SK-N-SH treated with all-trans-retinoic acid at 6 μM for 48 hours (cell line): ENCODE results near the gene RRP12.

Experiments
- ATAC-seq: fragments of 200-7000 bp; cut with Tn5 transposase; 3 replicates; pipeline ENCODE4 v1.9.1; 2020; ENCODE audit warnings: mild to moderate bottlenecking, moderate library complexity
- ARNTL ChIP-seq: fragments of 450-650 bp; formaldehyde crosslinking; IDR thresholded peaks from 2 replicates; pipeline ENCODE4 v1.5.0; 2020; ENCODE audit warnings: low read depth, mild to moderate bottlenecking, moderate library complexity, borderline replicate concordance
- BACH2 ChIP-seq: fragments of 250-450 bp; sonication (Bioruptor Pico); IDR thresholded peaks from 2 replicates; pipeline ENCODE4 v1.9.0; 2021; ENCODE audit warnings: mild to moderate bottlenecking, borderline replicate concordance
- CREB5 ChIP-seq: fragments of 250-450 bp; sonication (Bioruptor Pico); IDR thresholded peaks from 2 replicates; pipeline ENCODE4 v1.5.1; 2020; ENCODE audit warnings: low read depth, mild to moderate bottlenecking, moderate library complexity
- CSDC2 ChIP-seq: fragments of 250-450 bp; sonication (Bioruptor Pico); IDR thresholded peaks from 2 replicates; pipeline ENCODE4 v1.5.0; 2020; ENCODE audit warnings: mild to moderate bottlenecking, moderate library complexity
- ESRRG ChIP-seq: fragments of 250-450 bp; sonication (Bioruptor Pico); IDR thresholded peaks from 2 replicates; pipeline ENCODE4 v1.6.1; 2021; ENCODE audit warnings: mild to moderate bottlenecking
- POU6F1 ChIP-seq: fragments of 250-450 bp; sonication (Bioruptor Pico); IDR thresholded peaks from 2 replicates; pipeline ENCODE4 v1.8.0; 2021; ENCODE audit warnings: low read depth, mild to moderate bottlenecking, moderate library complexity, borderline replicate concordance
- PPARA ChIP-seq: fragments of 250-450 bp; sonication (Bioruptor Pico); IDR thresholded peaks from 2 replicates; pipeline ENCODE4 v1.5.0; 2020; ENCODE audit warnings: mild to moderate bottlenecking, borderline replicate concordance
- RARB ChIP-seq: fragments of 250-450 bp; sonication (Bioruptor Pico); IDR thresholded peaks from 2 replicates; pipeline ENCODE4 v1.8.0; 2021; ENCODE audit warnings: mild to moderate bottlenecking, moderate library complexity
- SNAI2 ChIP-seq: fragments of 250-450 bp; sonication (Bioruptor Pico); IDR thresholded peaks from 2 replicates; pipeline ENCODE4 v1.5.0; 2020; ENCODE audit warnings: mild to moderate bottlenecking, moderate library complexity
- TCF4 ChIP-seq: fragments of 250-450 bp; sonication (Bioruptor Pico); IDR thresholded peaks from 2 replicates; pipeline ENCODE4 v1.8.0; 2021; ENCODE audit warnings: mild to moderate bottlenecking, moderate library complexity, borderline replicate concordance
- TOX ChIP-seq: fragments of 250-450 bp; sonication (Bioruptor Pico); IDR thresholded peaks from 2 replicates; pipeline ENCODE4 v1.8.0; 2021; ENCODE audit warnings: mild to moderate bottlenecking, moderate library complexity, borderline replicate concordance
- TSHZ2 ChIP-seq: fragments of 250-450 bp; sonication (Bioruptor Pico); IDR thresholded peaks from 2 replicates; pipeline ENCODE4 v1.5.0; 2020; ENCODE audit warnings: mild to moderate bottlenecking, moderate library complexity
- ZC3H10 ChIP-seq: fragments of 250-450 bp; sonication (Bioruptor Pico); IDR thresholded peaks from 2 replicates; pipeline ENCODE4 v1.5.1; 2021; ENCODE audit warnings: mild to moderate bottlenecking, moderate library complexity
- ZFP3 ChIP-seq: fragments of 250-450 bp; sonication (Bioruptor Pico); IDR thresholded peaks from 2 replicates; pipeline ENCODE4 v1.5.0; 2020; ENCODE audit warnings: mild to moderate bottlenecking, moderate library complexity
- ZFP30 ChIP-seq: fragments of 450-650 bp; formaldehyde crosslinking; IDR thresholded peaks from 2 replicates; pipeline ENCODE4 v1.5.0; 2022; ENCODE audit warnings: mild to moderate bottlenecking, moderate library complexity
- ZNF565 ChIP-seq: fragments of 450-650 bp; formaldehyde crosslinking; conservative IDR thresholded peaks from 2 replicates; pipeline ENCODE4 v1.5.0; 2020; ENCODE audit warnings: low read depth, mild to moderate bottlenecking, moderate library complexity
- ZNF70 ChIP-seq: fragments of 450-650 bp; formaldehyde crosslinking; IDR thresholded peaks from 2 replicates; pipeline ENCODE4 v1.5.0; 2020; ENCODE audit warnings: mild to moderate bottlenecking, moderate library complexity
- ZNF8 ChIP-seq: fragments of 450-650 bp; formaldehyde crosslinking; IDR thresholded peaks from 2 replicates; pipeline ENCODE4 v1.5.0; 2020; ENCODE audit warnings: mild to moderate bottlenecking, moderate library complexity
- TF ChIP-seq, protein P1 (sequence below): fragments of 250-450 bp; sonication (Bioruptor Pico); IDR thresholded peaks from 2 replicates; pipeline ENCODE4 v1.8.0; 2020; ENCODE audit warnings: mild to moderate bottlenecking, moderate library complexity, borderline replicate concordance
- TF ChIP-seq, protein P2 (sequence below): fragments of 250-450 bp; sonication (Bioruptor Pico); IDR thresholded peaks from 2 replicates; pipeline ENCODE4 v1.5.1; 2021; ENCODE audit warnings: mild to moderate bottlenecking, moderate library complexity

The RRP12 gene

DNA sequence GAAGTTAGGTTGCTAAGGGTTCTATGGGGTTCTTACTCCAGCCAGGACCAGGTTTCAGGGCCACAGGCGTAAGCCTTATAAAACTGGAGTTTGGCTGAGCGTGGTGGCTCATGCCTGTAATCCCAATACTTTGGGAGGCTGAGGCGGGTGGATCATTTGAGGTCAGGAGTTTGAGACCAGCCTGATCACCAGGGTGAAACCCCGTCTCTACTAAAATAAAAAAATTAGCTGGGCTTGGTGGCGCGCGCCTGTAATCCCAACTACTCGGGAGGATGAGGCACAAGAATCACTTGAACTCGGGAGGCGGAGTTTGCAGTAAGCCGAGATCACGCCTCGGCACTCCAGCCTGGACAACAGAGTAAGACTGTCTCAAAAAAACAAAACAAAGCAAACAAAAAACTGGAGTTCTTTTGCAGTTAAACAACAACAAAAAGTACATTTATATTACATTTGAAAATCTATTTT lies 347 bp upstream of the RRP12 start:
- ATAC-seq: no peak
- TF ChIP-seq ZC3H10 (CRISPR knock-in tag) (no peak), TSHZ2 (no peak), ZNF8 (CRISPR knock-in tag) (no peak), RARB (CRISPR knock-in tag) (no peak), ZNF565 (no peak), CSDC2 (no peak), CREB5 (CRISPR knock-in tag) (no peak), ZNF70 (CRISPR knock-in tag) (no peak)

DNA sequence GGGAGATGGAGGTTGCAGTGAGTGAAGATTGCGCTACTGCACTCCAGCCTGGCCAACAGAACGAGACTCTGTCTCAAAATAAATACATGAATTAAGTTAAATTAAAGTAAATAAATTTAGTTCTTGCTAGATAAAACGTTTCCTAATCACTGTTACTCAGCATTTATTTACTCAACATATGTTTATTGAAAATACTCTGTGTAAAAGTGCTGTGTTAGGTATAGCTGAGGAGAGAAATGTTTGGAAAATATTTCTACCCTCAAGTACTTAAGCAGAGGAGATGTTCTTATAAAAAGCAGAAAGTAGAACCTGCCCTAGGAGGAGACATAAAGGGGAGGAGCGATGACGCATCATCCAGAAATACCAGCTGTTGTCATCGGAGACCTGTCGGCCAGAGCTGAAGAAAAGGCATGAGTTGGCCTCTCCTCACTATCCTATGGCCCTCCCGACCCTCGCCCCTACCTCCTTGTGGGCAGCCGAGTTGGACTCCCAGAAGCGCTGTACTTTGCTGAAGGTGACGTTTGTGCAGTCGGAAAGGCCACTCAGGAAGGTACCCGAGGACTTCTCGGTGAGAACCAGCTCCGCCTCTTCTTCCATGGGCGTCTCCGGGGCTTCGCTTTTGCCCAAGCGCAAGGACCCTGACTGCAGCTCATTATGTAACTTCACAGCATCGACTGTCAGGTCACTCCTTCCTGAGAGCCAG lies 1.1 kb downstream of the RRP12 start:
- no peak for TF ChIP-seq ZNF70 (CRISPR knock-in tag)
- no peak for TF ChIP-seq TOX (CRISPR knock-in tag)
- no peak for TF ChIP-seq ZFP30
- TF ChIP-seq ESRRG (CRISPR knock-in tag): no peak
- TF ChIP-seq BACH2 (CRISPR knock-in tag): no peak
- TF ChIP-seq SNAI2 (CRISPR knock-in tag): no peak
- TF ChIP-seq, protein P1, sequence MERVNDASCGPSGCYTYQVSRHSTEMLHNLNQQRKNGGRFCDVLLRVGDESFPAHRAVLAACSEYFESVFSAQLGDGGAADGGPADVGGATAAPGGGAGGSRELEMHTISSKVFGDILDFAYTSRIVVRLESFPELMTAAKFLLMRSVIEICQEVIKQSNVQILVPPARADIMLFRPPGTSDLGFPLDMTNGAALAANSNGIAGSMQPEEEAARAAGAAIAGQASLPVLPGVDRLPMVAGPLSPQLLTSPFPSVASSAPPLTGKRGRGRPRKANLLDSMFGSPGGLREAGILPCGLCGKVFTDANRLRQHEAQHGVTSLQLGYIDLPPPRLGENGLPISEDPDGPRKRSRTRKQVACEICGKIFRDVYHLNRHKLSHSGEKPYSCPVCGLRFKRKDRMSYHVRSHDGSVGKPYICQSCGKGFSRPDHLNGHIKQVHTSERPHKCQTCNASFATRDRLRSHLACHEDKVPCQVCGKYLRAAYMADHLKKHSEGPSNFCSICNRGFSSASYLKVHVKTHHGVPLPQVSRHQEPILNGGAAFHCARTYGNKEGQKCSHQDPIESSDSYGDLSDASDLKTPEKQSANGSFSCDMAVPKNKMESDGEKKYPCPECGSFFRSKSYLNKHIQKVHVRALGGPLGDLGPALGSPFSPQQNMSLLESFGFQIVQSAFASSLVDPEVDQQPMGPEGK: no peak
- no peak for TF ChIP-seq ZC3H10 (CRISPR knock-in tag)
- no peak for TF ChIP-seq PPARA (CRISPR knock-in tag)
- no peak for TF ChIP-seq TCF4 (CRISPR knock-in tag)
- TF ChIP-seq CREB5 (CRISPR knock-in tag): no peak
- TF ChIP-seq, all 23 proteins: peak for 0
- peak; percentile 87 for ATAC-seq

GRCh38 chr10:97396056-97396455 lies 5.1 kb downstream of the RRP12 start:
- TF ChIP-seq, protein P2, sequence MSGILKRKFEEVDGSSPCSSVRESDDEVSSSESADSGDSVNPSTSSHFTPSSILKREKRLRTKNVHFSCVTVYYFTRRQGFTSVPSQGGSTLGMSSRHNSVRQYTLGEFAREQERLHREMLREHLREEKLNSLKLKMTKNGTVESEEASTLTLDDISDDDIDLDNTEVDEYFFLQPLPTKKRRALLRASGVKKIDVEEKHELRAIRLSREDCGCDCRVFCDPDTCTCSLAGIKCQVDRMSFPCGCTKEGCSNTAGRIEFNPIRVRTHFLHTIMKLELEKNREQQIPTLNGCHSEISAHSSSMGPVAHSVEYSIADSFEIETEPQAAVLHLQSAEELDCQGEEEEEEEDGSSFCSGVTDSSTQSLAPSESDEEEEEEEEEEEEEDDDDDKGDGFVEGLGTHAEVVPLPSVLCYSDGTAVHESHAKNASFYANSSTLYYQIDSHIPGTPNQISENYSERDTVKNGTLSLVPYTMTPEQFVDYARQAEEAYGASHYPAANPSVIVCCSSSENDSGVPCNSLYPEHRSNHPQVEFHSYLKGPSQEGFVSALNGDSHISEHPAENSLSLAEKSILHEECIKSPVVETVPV (CRISPR knock-in tag): no peak
- TF ChIP-seq ZFP3 (no peak), RARB (CRISPR knock-in tag) (no peak), ZFP30 (no peak), ARNTL (CRISPR knock-in tag) (no peak), ZNF8 (CRISPR knock-in tag) (no peak), TOX (CRISPR knock-in tag) (no peak), POU6F1 (CRISPR knock-in tag) (no peak), CSDC2 (no peak)
- TF ChIP-seq, protein P1: no peak
- no peak for ATAC-seq
